ENCODE data around the gene KIAA1958. TPM values are rescaled to one million over a fixed set of nuclear protein-coding genes. Genes with fewer than 3 reads are reported as not detected.

KIAA1958 gene
- total and polyA plus RNA-seq, 2 experiments from 2014 or later: 9.4 to 41.7 TPM

DNA sequence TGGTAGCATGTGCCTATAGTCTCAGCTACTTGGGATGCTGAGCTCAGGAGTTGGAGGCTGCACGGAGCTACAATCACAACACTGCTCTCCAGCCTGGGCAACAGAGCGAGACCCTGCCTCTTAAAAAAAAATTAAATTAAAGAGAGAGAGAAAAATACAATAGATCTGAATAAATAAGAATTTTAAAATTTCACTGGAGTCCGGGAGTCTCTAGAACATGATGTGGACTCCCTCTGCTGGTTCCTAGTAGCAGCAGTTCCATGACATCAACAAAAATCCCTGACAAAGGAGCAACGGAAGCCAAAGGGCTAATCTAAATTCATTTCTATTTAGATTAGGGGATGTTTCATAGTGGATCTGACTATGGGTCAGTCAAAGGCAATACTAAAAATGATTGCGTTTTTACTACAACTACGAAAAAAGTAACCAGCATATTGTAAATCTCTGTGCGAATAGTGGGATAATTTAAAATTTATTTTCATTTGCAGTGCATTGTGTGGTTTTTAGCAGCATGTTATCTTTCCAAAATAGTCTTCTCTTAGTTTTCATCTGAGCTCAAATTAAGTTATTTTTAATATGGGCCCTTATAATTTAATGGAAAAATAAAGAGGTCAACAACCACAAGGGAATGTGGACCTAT, 224.5 kb downstream of the KIAA1958 start (continued):
- TF ChIP-seq, protein P1, sequence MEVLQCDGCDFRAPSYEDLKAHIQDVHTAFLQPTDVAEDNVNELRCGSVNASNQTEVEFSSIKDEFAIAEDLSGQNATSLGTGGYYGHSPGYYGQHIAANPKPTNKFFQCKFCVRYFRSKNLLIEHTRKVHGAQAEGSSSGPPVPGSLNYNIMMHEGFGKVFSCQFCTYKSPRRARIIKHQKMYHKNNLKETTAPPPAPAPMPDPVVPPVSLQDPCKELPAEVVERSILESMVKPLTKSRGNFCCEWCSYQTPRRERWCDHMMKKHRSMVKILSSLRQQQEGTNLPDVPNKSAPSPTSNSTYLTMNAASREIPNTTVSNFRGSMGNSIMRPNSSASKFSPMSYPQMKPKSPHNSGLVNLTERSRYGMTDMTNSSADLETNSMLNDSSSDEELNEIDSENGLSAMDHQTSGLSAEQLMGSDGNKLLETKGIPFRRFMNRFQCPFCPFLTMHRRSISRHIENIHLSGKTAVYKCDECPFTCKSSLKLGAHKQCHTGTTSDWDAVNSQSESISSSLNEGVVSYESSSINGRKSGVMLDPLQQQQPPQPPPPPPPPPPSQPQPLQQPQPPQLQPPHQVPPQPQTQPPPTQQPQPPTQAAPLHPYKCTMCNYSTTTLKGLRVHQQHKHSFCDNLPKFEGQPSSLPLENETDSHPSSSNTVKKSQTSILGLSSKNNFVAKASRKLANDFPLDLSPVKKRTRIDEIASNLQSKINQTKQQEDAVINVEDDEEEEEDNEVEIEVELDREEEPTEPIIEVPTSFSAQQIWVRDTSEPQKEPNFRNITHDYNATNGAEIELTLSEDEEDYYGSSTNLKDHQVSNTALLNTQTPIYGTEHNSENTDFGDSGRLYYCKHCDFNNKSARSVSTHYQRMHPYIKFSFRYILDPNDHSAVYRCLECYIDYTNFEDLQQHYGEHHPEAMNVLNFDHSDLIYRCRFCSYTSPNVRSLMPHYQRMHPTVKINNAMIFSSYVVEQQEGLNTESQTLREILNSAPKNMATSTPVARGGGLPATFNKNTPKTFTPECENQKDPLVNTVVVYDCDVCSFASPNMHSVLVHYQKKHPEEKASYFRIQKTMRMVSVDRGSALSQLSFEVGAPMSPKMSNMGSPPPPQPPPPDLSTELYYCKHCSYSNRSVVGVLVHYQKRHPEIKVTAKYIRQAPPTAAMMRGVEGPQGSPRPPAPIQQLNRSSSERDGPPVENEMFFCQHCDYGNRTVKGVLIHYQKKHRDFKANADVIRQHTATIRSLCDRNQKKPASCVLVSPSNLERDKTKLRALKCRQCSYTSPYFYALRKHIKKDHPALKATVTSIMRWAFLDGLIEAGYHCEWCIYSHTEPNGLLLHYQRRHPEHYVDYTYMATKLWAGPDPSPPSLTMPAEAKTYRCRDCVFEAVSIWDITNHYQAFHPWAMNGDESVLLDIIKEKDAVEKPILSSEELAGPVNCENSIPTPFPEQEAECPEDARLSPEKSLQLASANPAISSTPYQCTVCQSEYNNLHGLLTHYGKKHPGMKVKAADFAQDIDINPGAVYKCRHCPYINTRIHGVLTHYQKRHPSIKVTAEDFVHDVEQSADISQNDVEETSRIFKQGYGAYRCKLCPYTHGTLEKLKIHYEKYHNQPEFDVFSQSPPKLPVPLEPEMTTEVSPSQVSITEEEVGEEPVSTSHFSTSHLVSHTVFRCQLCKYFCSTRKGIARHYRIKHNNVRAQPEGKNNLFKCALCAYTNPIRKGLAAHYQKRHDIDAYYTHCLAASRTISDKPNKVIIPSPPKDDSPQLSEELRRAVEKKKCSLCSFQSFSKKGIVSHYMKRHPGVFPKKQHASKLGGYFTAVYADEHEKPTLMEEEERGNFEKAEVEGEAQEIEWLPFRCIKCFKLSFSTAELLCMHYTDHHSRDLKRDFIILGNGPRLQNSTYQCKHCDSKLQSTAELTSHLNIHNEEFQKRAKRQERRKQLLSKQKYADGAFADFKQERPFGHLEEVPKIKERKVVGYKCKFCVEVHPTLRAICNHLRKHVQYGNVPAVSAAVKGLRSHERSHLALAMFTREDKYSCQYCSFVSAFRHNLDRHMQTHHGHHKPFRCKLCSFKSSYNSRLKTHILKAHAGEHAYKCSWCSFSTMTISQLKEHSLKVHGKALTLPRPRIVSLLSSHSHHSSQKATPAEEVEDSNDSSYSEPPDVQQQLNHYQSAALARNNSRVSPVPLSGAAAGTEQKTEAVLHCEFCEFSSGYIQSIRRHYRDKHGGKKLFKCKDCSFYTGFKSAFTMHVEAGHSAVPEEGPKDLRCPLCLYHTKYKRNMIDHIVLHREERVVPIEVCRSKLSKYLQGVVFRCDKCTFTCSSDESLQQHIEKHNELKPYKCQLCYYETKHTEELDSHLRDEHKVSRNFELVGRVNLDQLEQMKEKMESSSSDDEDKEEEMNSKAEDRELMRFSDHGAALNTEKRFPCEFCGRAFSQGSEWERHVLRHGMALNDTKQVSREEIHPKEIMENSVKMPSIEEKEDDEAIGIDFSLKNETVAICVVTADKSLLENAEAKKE (CRISPR knock-in tag; IDR thresholded peaks at IDR 0.05): no peak
- TF ChIP-seq POLR2AphosphoS5 (IDR thresholded peaks at IDR 0.05; ENCODE audit: low read depth): no peak

DNA sequence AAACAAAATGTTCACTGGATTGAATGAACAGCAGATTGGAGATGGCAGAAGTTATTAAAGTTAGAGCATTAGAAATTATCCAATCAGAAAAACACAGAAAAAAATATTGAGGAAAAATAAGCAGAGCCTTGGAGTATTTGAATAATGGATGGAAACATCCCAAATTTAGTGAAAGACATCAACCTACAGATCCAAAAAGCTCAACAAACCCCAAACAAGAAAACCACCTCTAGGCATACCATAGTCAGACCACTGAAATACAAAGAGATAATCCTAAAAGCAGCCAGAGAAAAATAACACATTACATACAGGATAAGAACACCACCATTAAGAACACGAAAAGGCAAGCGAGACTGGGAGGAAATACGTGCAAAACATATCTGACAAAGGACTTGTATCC, 226.1 kb downstream of the KIAA1958 start:
- peaks cover 3% of the 10 kb centered on the region; the same call in 2 of the 3 replicates for H3K36me3 Mint-ChIP-seq (ENCODE audit: low read depth)
- H3K27ac ChIP-seq (ENCODE audit: low read depth): no peak overlapping the region
- no peaks in the 10 kb centered on the region for H3K9me3 Mint-ChIP-seq
- no peaks in the 10 kb centered on the region for H3K9me2 ChIP-seq (ENCODE audit: insufficient read depth)
- H3K4me2 ChIP-seq: no peak overlapping the region
- H3K79me2 ChIP-seq (replicated peaks; ENCODE audit: insufficient read depth): peaks cover 50% of the 10 kb centered on the region
- H3K36me3 ChIP-seq (ENCODE audit: insufficient read depth): no peaks in the 10 kb centered on the region; the same call in 1 of the 2 replicates
- no peak for ATAC-seq
- no peaks in the 10 kb centered on the region for H3K27me3 ChIP-seq (ENCODE audit: insufficient read depth)
- peaks cover 6% of the 10 kb centered on the region; the same call in 1 of the 3 replicates for H3K4me1 Mint-ChIP-seq
- H3K4me1 ChIP-seq (ENCODE audit: insufficient read depth): no peaks in the 10 kb centered on the region
- no peaks in the 10 kb centered on the region for H3K27me3 Mint-ChIP-seq (ENCODE audit: insufficient read depth, low read depth, poor library complexity)
- H3K4me3 Mint-ChIP-seq: no peak overlapping the region
- no peak overlapping the region for H3K4me3 ChIP-seq
- H3F3A ChIP-seq (replicated peaks; ENCODE audit: low read depth): no peaks in the 10 kb centered on the region
- no peak overlapping the region for H3K27ac Mint-ChIP-seq
- DNase-seq (ENCODE audit: low spot score): no peak
- peaks cover 5% of the 10 kb centered on the region; the same call in 1 of the 2 replicates for H4K20me1 ChIP-seq (replicated peaks; ENCODE audit: insufficient read depth)
- no peak overlapping the region for H2AFZ ChIP-seq
- TF ChIP-seq ZNF331 (CRISPR knock-in tag; IDR thresholded peaks at IDR 0.05; ENCODE audit: low read depth) (no peak), ZNF114 (CRISPR knock-in tag; IDR thresholded peaks at IDR 0.05) (no peak), CREB1 (CRISPR knock-in tag; IDR thresholded peaks at IDR 0.05; ENCODE audit: low read depth) (no peak)
- TF ChIP-seq, protein P1 (CRISPR knock-in tag; IDR thresholded peaks at IDR 0.05): no peak
- TF ChIP-seq, protein P2, sequence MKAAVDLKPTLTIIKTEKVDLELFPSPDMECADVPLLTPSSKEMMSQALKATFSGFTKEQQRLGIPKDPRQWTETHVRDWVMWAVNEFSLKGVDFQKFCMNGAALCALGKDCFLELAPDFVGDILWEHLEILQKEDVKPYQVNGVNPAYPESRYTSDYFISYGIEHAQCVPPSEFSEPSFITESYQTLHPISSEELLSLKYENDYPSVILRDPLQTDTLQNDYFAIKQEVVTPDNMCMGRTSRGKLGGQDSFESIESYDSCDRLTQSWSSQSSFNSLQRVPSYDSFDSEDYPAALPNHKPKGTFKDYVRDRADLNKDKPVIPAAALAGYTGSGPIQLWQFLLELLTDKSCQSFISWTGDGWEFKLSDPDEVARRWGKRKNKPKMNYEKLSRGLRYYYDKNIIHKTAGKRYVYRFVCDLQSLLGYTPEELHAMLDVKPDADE (IDR thresholded peaks at IDR 0.05): no peak
